Stimulated activated naive CD8-positive, alpha-beta T cell treated with anti-CD3 and anti-CD28 coated beads, Interleukin-15, Interleukin-2, amounts not matched to agents 100 U/mL and 50 U/mL, for 24 hours (primary cell): ENCODE data around the gene PRLHR.
"Not testable (repeated sequence)": the region's sequence is repeated elsewhere in the genome, so short reads cannot be mapped to it uniquely, and the experiment has no call there.

ENCODE experiments used
- ATAC-seq: fragments of 150-1000 bp; cut with Tn5 transposase; one replicate; pipeline ENCODE4 v1.10.0; 2021
- DNase-seq: peaks from one replicate; pipeline ENCODE4 v3.0.0; 2021

PRLHR gene

DNA sequence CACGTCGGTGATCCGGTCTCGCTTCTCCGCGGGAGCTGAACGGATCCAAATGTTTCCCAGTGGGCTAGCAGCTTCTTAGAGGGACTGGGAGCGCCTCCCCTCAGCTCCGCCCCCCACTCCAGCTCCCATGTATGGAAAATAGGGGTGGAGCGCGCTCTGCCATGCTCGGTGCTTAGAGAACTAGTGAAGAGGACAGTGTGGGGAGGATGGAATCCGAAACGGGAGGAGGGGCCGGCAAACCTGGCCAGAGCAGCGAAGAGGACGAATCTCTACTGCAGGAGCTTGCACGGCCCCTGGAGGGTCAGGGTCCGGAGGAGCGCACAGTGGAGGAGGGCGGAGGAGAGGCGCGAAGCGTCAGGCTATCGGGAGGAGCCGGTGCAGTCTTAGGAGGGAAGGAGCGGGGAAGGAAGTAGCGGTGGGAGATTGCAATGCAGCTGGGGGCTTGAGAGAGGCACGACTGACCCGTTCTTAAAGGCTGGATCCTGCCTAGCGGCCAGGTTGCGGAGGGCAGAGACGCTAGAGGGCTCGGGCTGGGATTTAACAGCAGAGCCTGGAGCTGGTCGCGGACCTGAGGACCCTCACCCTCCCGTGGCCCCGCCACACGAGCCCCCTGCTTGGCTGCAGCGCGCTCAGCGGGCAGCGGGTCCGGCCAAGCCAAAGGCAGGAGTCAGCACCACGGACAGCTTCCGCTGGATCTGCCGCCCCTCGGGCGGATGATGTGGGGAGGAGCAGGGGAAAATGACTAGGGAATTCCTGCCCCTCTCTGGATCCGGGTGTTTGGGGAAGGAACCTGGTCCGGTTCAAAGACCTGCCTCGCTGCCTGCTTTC lies at the start of gene PRLHR:
Gene PRLHR (minus strand): TSS at position 51 of the 828 bp plus-strand sequence. CDS start 404 bp downstream, outside the sequence.
- DNase-seq, result peak; percentile 26
- ATAC-seq, result no peak

DNA sequence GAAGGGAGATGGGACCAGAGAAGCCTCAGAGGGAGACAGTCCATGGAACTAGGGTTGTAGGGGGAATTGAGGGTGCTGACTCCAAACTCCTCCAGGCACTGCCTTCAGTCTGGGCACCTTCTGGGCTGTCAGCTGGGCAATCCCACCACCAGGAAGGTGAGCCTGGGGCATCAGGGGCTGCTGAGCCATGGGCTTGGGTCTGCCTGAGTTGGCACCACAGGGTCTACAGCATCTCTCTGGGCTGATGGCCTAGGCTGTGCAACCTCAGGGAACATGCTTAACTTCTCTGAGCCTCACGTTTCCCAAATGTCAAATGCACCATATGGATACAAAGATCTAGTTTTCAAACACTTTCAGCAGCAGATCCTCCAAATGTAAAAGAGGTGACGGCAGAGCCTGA lies 46.8 kb upstream of the PRLHR start:
- DNase-seq (no peak), ATAC-seq (no peak)

DNA sequence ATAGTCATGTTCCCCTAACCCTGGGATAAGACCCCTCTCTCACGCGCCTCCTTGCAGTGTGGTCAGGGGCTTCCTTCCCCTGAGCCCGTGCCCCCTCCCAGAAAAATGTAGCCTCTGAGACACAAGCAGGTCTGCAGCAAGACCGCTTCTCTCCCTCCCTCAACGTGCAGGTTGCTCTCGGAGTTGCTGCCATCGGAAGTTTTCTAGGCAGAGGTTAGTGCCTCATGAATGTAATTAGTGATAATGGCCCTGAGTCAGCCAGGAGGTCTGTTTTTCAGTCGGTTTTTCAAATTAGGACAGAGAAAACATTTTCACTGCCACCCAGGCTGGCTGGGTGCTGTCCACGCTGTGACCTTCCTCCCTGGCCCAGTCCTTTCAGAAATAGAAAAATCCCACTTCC lies 43.2 kb upstream of the PRLHR start:
- DNase-seq, result no peak
- no peak for ATAC-seq

DNA sequence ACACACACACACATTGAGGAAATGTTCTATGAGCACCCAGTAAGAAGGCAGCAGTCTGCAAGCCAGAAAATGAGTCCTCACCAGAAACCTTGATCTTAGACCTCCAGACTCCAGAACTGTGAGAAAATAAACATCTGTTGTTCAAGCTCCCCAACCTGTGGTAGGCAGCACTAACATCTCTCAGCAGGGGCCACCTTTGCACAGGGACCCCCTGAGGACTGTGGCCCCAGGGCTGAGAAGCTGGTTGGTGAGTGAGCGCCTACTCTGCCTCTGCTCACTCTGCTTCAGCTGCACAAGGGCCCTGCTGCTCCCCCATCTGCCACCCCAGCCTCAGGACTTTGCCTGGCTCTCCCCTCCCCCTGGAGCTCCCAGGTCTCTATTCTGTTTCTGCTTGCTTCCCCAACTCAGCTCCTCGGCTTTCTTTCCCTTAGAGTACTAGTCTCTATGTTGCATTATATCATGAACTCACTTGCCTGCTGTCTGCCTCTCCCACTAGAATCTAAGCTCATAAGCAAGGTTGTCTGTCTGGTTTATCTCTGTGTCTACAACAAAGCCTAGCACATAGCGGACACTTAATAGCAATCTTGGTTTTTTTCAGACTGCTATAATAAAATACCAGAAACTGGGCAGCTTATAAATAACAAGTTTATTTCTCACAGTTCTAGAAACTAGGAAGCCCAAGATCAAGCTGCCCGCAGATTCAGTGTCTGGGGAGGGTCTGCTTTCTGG lies 40.4 kb upstream of the PRLHR start:
- no peak for DNase-seq
- ATAC-seq, result no peak

DNA sequence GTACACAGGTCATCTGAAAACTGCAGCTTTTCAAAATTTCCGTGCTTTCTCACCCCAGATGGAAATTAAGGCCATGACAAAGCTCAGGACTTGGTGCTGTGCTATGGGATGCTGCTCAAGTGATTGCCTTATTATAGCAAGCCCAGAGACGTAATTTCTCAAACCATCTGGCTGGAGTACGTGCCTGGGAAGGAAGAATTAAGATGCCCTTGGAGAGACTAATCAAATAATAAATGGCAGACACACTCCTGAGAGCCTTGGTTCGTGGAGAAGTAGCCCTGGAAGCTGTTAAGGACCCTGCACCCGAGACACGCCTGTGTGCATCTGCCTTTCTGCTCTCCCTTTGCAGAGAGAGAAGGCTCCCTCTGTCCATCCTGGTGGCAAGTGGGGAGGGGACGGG lies 38.3 kb upstream of the PRLHR start:
- DNase-seq, result no peak
- no peak for ATAC-seq

DNA sequence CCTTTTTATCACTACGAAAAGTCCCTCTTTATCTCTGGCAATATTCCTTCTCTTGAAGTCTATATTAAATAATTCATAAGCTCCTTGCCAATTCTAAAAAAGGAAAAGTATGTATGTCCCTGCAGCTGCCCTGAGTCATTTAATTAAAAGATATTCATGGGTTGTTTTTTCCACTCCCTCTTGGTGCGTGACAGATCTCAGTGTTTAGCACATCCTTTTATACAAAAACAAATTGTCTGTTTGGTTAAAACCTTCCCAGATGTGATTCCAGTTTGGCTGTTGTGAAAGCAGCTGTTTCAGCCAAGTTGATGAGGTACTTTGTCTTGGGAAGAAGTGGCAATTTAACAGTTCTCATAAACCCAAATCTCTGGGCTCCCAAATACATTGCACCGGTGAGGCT lies 33.8 kb upstream of the PRLHR start:
- no peak for DNase-seq
- no peak for ATAC-seq

DNA sequence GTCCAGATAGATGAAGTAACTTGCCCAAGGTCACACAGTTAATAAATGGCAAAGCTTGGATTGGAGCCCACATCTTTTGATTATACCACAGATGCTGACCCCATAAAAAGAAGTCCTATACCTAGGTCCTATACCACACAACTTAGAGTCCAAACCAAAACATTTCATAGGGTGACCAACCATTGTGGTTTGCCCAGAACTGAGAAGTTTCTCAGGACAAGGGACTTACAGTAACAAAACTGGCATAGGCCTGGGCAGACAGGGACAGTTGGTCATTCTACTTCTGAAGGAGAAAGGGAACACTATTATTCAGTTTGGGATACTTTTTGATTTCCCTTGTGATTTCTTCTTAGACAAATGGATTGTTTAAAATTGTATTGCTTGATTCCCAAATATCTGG lies 32.9 kb upstream of the PRLHR start:
- no peak for DNase-seq
- ATAC-seq, result no peak

DNA sequence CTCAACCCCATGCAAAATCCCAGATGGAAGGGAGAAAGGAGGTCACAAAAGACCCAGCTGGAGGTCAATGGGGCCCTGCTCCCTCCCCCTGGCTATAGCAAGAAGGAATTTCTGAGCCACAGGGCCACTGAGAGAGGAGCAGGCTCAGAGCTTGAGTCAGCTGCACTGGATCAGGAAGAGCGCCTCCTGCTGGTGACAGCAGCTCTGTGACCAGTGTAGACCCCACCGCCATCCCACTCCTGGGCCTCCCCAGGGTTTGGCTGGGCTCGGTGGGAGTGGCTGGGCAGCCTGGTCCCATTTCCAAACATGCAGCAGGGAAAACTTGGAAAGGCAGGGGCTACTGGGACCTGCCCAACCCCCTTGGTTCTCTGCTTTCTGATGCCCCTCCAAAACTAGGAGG lies 31.5 kb upstream of the PRLHR start:
- ATAC-seq (no peak), DNase-seq (no peak)

DNA sequence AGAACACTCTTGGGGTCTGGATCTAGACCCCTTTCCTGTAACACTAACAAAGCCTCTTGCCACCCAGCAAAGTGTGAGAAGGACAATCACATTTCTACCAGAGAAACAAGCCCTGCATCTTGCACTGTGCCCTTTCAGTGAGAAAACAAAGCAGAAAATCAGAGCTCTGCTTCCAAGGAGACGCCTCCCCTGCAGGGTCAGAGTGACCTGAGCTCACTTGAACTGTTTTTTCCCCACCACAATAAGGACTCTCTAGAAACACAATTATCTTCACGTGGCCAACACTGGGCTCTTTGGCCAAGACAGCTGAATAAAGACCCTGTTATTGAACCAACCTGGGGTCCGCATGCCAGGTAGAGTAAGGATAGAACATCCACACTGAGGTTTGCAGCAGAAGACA lies 30.1 kb upstream of the PRLHR start:
- DNase-seq (no peak), ATAC-seq (no peak)

DNA sequence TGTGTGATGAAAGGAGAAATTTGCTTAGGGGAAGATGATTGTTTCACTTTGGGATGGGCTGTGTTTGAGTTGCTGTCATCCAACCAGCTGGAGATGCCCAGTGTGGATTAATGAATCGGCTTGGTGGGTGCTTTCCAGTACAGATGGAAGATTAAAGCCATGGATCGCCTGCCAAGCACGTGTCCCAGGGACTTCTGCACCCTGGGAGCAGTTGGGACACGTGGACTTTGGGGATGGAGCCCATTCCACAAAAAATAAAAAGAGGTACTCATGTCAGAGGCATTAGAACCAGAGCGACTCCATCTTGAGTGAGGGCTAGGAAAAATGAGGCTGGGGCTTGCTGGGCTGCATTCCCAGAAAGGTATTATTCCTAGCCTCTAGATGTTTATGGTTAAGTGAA lies 29.3 kb upstream of the PRLHR start:
- DNase-seq, result no peak
- no peak for ATAC-seq

DNA sequence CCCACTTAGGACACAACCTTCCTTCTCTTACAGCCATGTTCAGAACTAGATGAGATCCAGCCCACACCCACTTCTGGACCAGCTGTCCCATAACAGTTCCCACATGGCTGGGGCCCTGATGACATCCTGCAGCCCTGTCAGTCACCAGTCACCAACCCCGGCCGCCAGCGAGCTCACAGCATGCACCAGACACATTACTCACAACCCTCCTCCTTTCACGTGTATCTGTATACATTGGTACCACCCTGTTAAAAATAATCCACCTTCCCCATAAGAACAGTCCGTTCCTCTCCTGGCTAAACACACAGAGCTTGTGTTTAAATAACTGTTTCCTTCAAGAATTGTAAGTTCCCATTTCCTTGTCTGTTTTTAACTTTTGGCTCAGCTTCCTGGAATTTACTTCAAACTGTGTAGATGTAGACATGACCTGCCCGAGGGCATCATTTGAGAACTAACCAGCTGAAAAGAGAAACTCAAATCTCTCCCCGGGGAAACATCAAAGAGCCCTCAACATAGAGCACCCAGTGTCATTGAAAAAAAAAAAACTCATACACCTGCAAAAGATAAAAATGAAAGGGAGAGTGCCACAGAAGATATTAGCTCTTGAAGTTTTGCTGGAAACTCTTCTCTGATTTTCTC lies 26.0 kb upstream of the PRLHR start:
- peak; percentile 26 for DNase-seq
- peak; percentile 73 for ATAC-seq

DNA sequence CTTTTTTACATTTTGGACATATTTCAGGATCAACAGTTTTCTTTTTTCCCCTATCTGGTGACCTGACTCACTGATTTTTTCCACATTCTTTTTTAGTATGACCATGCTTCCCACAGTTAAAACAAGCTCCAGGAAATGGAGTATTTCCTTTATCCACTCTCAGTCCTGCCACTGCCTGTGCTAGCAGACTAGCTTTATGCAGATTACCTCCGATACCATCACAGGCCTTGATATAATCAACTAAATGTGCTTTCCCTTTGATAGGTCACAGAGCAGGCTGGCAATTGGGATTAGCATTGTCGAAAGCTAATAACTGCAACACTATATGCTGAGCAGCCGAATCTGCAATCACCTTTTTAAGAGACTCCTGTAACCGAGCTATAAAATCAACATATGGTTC lies 18.4 kb upstream of the PRLHR start:
- not testable (repeated sequence) for DNase-seq, ATAC-seq

DNA sequence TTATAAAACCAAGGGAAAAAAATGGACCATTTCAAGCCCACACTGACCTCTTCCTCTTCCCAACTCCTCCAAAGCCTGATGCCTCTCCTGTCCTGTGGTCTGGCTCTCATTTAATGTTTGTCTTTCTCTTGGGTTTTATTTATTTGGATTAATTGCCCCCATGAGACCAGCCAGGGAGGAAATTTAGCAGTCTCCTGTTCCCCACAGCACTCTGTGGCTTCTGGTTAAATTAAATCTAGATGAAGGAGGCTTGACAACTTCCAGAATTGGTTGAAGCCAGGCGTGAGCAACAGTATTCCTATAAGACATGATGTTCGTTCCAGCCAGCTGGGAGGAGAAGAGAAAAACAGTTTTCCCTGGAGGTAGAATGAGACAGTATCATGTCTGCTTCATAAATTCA lies 15.1 kb upstream of the PRLHR start:
- DNase-seq (no peak), ATAC-seq (no peak)

DNA sequence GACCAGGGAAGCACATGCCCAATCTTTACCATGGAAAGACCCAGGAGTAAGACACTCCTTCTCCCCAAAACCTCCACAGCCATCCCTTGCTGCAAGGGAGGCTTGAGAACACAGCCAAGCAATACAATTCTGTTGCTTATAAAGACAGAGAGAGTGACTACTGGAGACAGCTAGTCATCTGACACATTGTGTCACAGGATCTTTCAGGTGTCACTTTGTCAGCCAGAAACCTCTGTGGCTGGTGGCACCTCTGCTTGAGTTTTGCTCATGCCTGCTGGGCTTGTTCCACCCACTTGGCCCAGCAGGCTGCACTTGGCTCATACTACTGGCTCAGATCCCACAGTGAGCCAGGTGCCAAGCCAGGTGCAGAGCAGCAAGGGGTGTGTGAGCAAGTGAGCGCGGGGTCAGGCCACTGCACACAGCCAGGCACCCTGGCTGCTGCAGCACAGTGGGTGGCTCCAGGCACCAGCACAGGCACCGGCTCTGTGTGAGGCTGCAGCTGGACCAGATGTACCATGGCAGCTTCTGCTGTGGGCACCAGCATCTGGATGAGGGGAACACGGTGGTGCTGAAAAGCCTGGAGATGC lies 12.4 kb upstream of the PRLHR start:
- ATAC-seq (no peak), DNase-seq (no peak)

DNA sequence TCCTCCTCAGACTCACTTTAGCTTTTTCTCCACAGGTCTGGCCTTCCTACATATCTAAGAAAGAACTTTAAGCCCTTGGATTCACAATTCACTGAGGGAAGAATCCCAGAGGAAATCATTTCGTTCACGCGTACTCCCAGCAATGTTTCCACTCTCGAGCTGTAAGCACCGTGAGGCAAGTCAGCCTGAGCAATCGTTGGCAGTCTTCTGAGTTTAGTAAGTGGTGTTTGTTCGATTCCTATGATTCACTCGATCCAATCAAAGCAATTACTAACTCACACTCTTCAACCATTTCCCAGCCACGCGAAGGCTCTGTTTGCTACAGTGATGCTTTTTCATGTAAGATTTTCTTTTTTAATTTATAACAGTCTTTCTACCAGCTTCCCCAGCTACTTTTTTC lies 10.2 kb upstream of the PRLHR start:
- no peak for DNase-seq
- no peak for ATAC-seq

DNA sequence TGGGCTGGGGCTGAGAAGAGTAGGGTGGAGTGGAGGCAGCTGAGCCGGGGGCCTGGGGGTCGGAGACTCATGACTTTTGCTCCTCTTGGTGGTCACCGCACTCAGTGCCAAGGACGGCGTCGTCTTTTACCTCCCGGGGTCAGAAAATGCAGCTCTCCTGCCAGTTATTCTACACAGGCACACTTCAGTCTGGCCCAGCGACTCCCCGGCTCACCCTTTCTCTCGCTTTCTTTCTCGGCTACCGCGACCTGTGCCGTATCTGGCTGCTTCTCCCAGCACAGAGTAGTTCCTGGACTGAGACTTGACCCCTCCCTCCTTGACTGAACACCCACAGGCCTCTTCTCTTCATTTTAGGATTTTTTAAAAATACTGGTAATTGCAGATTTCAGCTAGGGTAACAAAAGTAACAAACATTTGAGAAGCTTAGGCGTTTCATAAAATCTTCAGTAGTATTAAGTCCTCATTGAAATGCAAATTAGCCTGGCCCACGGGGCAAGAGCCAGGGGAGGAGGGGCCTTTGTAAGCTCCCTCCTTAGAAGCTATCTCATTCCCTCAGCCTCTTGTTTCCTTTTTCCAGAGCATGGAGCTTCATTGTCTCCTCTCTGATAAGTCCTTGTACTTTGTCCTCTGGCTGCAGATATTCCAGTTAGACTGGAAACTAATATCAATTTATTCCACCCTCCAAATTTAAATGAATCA lies 1.1 kb upstream of the PRLHR start:
- DNase-seq (no peak), ATAC-seq (no peak)

DNA sequence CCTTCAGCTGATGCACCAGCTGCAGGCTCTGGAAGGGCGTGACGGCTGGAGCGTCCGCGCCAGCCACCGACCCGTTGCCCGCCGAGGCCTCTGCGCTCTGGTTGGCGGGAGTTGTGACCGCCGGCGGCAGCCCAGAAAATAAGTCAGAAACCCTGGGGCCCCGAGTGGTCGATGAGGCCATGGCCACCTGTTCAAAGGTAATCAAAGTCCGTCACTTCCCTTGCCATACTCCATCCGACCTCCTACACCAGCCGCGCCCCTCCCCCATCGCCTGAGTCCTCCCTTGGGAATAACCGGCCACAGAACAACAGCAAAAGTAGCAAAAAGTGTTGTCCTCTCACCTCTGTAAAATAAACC lies 406 bp downstream of the PRLHR start:
- ATAC-seq (no peak), DNase-seq (no peak)

DNA sequence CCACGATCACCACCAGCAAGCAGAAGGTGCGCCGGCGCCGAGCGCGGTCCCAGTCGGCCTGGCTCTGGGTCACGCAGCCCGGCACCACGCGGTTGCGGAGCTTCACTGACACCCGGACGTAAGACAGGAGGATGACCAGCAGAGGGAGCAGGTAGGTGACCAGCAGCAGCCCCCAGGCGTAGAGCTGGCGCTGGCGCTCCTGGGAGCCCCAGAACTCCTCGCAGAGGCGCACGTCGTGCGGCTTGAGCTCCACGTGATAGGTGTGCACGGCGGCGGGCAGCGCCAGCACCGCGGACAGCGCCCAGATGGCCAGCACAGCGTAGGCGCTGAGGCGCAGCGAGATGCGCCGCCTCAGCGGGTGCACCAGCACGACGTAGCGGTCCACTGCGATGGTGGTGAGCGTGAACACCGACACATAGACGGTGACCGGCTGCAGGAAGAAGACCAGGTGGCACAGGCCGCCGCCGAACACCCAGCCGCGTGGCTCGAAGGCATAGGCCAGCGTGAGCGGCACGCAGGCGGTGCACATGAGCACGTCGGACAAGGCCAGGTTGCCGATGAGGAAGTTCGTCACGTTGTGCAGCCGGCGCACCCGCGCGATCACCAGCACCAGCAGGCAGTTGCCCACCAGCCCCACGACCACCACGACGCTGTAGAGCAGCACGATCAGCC lies 920 bp downstream of the PRLHR start:
- ATAC-seq (peak; percentile 61), DNase-seq (peak; percentile 41)

DNA sequence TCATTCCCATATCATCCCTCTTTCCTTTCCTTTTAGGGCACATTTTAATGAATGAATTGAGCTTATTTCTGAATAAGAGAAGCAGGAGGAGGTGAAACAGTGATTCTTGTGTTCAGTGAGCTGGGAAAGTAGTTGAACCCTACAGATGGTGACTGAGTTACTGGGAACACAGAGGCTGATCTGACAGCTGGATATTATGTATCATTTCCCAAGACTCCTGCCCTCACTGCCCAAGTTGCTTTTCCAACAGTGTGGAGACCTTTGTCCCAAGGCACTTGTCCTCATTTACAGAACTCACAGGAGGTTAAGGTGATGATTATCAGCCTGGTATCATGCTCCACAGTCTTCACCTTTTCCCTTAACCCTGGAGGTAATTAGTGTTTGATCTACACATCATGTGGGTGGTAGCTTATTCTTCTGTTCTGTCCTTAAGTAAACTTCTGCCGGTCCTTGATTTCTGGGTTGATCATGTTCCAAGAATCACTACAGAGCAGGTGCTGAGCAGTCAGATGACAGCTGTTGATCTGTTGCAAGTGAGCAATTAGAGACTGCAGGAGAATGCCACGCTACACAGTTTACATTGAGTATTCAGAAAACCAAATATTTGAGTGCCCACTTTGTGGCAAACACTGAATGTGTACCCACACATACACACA lies 2.6 kb downstream of the PRLHR start:
- no peak for ATAC-seq
- DNase-seq, result no peak

DNA sequence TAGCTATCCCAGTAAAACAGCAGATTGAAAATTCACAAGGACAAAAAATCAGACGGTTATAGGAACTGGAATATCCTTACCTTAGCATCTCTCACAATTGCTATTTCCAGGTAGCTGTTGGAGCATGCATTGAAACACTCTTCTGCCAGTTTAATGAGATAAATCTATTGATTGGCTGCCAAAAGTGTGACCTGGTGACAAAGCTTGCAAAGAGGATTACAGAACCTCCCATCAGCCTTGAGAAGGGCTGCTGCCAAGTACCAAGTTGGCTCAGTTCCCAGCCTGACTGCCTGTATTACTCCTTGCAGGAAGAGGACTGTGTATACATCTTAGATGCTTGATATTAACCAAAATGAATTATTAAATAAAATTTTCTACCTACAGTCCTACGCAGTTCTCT lies 5.1 kb downstream of the PRLHR start:
- DNase-seq (no peak), ATAC-seq (no peak)
